ENCODE data around the gene OR56A5. TPM values are rescaled to one million over a fixed set of nuclear protein-coding genes. Genes with fewer than 3 reads are reported as not detected.

The OR56A5 gene
- total and polyA plus RNA-seq, 2 of the 4 experiments (the other 2 are of a cell fraction): not detected

DNA sequence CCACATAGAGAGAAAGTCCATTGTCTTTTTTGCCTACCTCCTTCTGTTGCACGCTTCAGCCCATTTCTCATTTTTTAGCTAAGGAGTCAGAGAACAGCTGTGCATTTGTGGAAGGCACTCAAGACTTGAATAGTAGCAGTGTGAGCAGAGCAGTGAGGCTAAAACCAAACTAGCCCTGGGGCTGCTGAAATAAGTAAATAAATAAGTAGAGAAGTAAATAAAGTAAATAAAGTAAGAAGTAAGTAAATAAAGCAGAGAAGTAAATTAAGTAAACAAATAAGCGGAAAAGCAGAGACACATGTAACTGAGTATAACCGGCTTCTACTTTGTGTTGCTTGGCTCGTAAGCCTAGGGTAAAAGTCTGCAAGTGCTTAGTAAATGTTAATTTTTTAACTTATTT, 20.9 kb upstream of the OR56A5 start:
- Histone ChIP-seq H3K9ac (ENCODE audit: low read depth, low read length) (no peak overlapping the region), H4K5ac (ENCODE audit: low read depth, low read length) (no peak overlapping the region), H2BK20ac (ENCODE audit: low read depth, low read length) (no peak overlapping the region), H2AK5ac (ENCODE audit: low read depth, low read length) (no peak overlapping the region), H4K91ac (ENCODE audit: insufficient read depth, low read depth, low read length) (no peak overlapping the region), H2BK5ac (ENCODE audit: low read depth, low read length, poor library complexity, severe bottlenecking) (no peak overlapping the region), H3K4me1 (ENCODE audit: control insufficient read depth, insufficient read depth, low read length) (no peaks in the 10 kb centered on the region), H3K36me3 (ENCODE audit: control insufficient read depth, insufficient read depth, low read length) (no peaks in the 10 kb centered on the region), H4K20me1 (ENCODE audit: insufficient read depth, low read length) (no peaks in the 10 kb centered on the region), H3K18ac (ENCODE audit: low read depth, low read length) (no peak overlapping the region), H3K4me3 (ENCODE audit: insufficient read depth, low read depth, low read length) (no peak overlapping the region), H3K9me3 (ENCODE audit: control insufficient read depth, insufficient read depth, low read length) (peaks cover 8% of the 10 kb centered on the region), H2AK9ac (replicated peaks; ENCODE audit: low read depth, low read length, poor library complexity) (no peak overlapping the region), H2AFZ (replicated peaks; ENCODE audit: low read length, poor library complexity) (no peak overlapping the region), H3K9me1 (ENCODE audit: insufficient read depth, low read length) (no peaks in the 10 kb centered on the region), H3K4ac (ENCODE audit: low read depth, low read length) (no peak overlapping the region), H3K27ac (ENCODE audit: insufficient read depth, low read length) (no peak overlapping the region), H3K79me1 (ENCODE audit: low read depth in 1 of 2, low read length in 2 of 2) (no peaks in the 10 kb centered on the region), H3K27me3 (ENCODE audit: control insufficient read depth, insufficient read depth, low read length) (no peaks in the 10 kb centered on the region), H3K14ac (replicated peaks; ENCODE audit: low read depth, low read length) (no peak overlapping the region), H3K4me2 (ENCODE audit: low read depth, low read length) (no peak overlapping the region), H3K23ac (ENCODE audit: low read depth, low read length) (no peak overlapping the region), H4K8ac (ENCODE audit: low read depth in 2 of 2, low read length in 2 of 2) (no peak overlapping the region), H2BK15ac (ENCODE audit: low read depth, low read length) (no peak overlapping the region), H2BK120ac (ENCODE audit: low read depth, low read length) (no peak overlapping the region), H3K56ac (ENCODE audit: extremely low read depth, insufficient read depth, low read length) (no peak overlapping the region)
- in situ Hi-C loops (cut with MboI; ENCODE audit: low sequenced_read_pairs) (no loop called here), dilution Hi-C loops (cut with HindIII; ENCODE audit: low sequenced_read_pairs, unreplicated experiment) (no loop called here), intact Hi-C loops (cut with micrococcal nuclease) (no loop called here)
- no CpG with 5 or more reads among the region's 4 CpGs for WGBS, 2 experiments (ENCODE audit: extremely low coverage in 2 of 2, insufficient read length in 1 of 2)
- ChIA-PET CTCF (no interaction called here), POLR2A (ENCODE audit: unreplicated experiment) (no interaction called here)
- no TSS peak for BruUV-seq (replicated peaks)
- TF ChIP-seq MAZ (IDR thresholded peaks at IDR 0.05; ENCODE audit: borderline replicate concordance, low read depth, low read length): no peak
- no peak for TF ChIP-seq MXI1 (IDR thresholded peaks at IDR 0.05; ENCODE audit: borderline replicate concordance, low read depth, low read length)
- no peak for TF ChIP-seq CHD1 (IDR thresholded peaks at IDR 0.05; ENCODE audit: low read depth, low read length)
- TF ChIP-seq, protein P1, sequence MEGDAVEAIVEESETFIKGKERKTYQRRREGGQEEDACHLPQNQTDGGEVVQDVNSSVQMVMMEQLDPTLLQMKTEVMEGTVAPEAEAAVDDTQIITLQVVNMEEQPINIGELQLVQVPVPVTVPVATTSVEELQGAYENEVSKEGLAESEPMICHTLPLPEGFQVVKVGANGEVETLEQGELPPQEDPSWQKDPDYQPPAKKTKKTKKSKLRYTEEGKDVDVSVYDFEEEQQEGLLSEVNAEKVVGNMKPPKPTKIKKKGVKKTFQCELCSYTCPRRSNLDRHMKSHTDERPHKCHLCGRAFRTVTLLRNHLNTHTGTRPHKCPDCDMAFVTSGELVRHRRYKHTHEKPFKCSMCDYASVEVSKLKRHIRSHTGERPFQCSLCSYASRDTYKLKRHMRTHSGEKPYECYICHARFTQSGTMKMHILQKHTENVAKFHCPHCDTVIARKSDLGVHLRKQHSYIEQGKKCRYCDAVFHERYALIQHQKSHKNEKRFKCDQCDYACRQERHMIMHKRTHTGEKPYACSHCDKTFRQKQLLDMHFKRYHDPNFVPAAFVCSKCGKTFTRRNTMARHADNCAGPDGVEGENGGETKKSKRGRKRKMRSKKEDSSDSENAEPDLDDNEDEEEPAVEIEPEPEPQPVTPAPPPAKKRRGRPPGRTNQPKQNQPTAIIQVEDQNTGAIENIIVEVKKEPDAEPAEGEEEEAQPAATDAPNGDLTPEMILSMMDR (conservative IDR thresholded peaks at IDR 0.05; ENCODE audit: low read depth, low read length): no peak
- no peak for TF ChIP-seq SMC3 (IDR thresholded peaks at IDR 0.05; ENCODE audit: low read depth, low read length)
- no peak for TF ChIP-seq RAD21 (IDR thresholded peaks at IDR 0.05; ENCODE audit: low read length)
- no peak for TF ChIP-seq CEBPB (IDR thresholded peaks at IDR 0.05; ENCODE audit: low read depth, low read length)
- TF ChIP-seq, protein P2, sequence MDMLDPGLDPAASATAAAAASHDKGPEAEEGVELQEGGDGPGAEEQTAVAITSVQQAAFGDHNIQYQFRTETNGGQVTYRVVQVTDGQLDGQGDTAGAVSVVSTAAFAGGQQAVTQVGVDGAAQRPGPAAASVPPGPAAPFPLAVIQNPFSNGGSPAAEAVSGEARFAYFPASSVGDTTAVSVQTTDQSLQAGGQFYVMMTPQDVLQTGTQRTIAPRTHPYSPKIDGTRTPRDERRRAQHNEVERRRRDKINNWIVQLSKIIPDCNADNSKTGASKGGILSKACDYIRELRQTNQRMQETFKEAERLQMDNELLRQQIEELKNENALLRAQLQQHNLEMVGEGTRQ (IDR thresholded peaks at IDR 0.05; ENCODE audit: low read depth, low read length): no peak
- TF ChIP-seq ELK1 (IDR thresholded peaks at IDR 0.05; ENCODE audit: borderline replicate concordance, low read depth, low read length): no peak
- no peak for TF ChIP-seq BHLHE40 (IDR thresholded peaks at IDR 0.05; ENCODE audit: low read depth, low read length)
- no peak for TF ChIP-seq RFX5 (IDR thresholded peaks at IDR 0.05; ENCODE audit: low read depth, low read length)
- TF ChIP-seq MAFK (IDR thresholded peaks at IDR 0.05; ENCODE audit: low read depth, low read length): no peak
- DNase-seq (no peak), ATAC-seq (ENCODE audit: low read depth) (no peak)
